GM06990 (cell line): Measurements from ENCODE around the gene GNMT.

Experiments
- DNase-seq: peaks from one replicate; pipeline ENCODE4 v3.0.0-alpha.2; 2011; ENCODE audit not compliant: insufficient read length; ENCODE audit errors: extremely low read depth
- H3K27me3 ChIP-seq: replicated peaks from 2 replicates; pipeline ENCODE4 v1.6.0; 2011; ENCODE audit warnings: low read length; ENCODE audit not compliant: control insufficient read depth, insufficient read depth
- H3K36me3 ChIP-seq: 2 replicates; pipeline ENCODE4 v1.5.1; 2011; ENCODE audit warnings: low read length; ENCODE audit not compliant: control insufficient read depth, insufficient read depth
- H3K4me3 ChIP-seq: replicated peaks from 2 replicates; pipeline ENCODE4 v1.5.1; 2011; ENCODE audit warnings: low read depth, mild to moderate bottlenecking, control low read depth, low read length
- CTCF ChIP-seq: IDR thresholded peaks from 2 replicates; pipeline ENCODE4 v1.5.1; 2011; ENCODE audit warnings: low read length, control low read depth, mild to moderate bottlenecking, inconsistent platforms; ENCODE audit not compliant: insufficient read depth, poor library complexity, severe bottlenecking

GNMT gene

GRCh38 chr6:42979523-42980177, 19.1 kb downstream of the GNMT start:
- TF ChIP-seq CTCF = no peak
- Histone ChIP-seq H3K27me3 (no peaks in the 10 kb centered on the region), H3K4me3 (peak overlapping the region; percentile 73), H3K36me3 (no peaks in the 10 kb centered on the region; the same call in 1 of the 2 replicates)
- DNase-seq = no peak

GRCh38 chr6:42981836-42982235, 21.3 kb downstream of the GNMT start:
- TF ChIP-seq CTCF = no peak
- no peak for DNase-seq

GRCh38 chr6:42984001-42984923, 23.7 kb downstream of the GNMT start, which contains the start of gene PPP2R5D:
Gene PPP2R5D, plus strand, starts transcription at chr6:42984570. Its CDS starts 108 bp downstream, at chr6:42984678.
- DNase-seq = peak; percentile 92
- TF ChIP-seq CTCF = no peak
- Histone ChIP-seq H3K36me3 (no peaks in the 10 kb centered on the region; the same call in none of the 2 replicates), H3K4me3 (peak within 1 kb of the TSS; percentile 83), H3K27me3 (no peaks in the 10 kb centered on the region)

More at GRCh38 chr6:42981836-42982235, 21.3 kb downstream of the GNMT start:
- Histone ChIP-seq H3K36me3 (no peaks in the 10 kb centered on the region), H3K27me3 (no peaks in the 10 kb centered on the region), H3K4me3 (no peak overlapping the region)

GRCh38 chr6:42984924-42985475, 24.4 kb downstream of the GNMT start:
- Histone ChIP-seq H3K36me3 (peaks cover 2% of the 10 kb centered on the region), H3K4me3 (peak overlapping the region; percentile 83), H3K27me3 (no peaks in the 10 kb centered on the region)
- DNase-seq = no peak
- no peak for TF ChIP-seq CTCF

GRCh38 chr6:42987533-42988451, 27.2 kb downstream of the GNMT start:
- Histone ChIP-seq H3K27me3 (no peaks in the 10 kb centered on the region), H3K36me3 (peaks cover 5% of the 10 kb centered on the region), H3K4me3 (no peak overlapping the region)
- no peak for TF ChIP-seq CTCF
- no peak for DNase-seq
